Fibroblast of skin of right biceps (primary cell): Measurements from ENCODE around the gene PANX2.

Source experiments
- DNase-seq: peaks from one replicate; pipeline ENCODE4 v3.0.0-alpha.2; 2013

PANX2 gene

GRCh38 chr22:50216055-50216683 lies 45.6 kb downstream of the PANX2 start:
- no peak for DNase-seq

DNA sequence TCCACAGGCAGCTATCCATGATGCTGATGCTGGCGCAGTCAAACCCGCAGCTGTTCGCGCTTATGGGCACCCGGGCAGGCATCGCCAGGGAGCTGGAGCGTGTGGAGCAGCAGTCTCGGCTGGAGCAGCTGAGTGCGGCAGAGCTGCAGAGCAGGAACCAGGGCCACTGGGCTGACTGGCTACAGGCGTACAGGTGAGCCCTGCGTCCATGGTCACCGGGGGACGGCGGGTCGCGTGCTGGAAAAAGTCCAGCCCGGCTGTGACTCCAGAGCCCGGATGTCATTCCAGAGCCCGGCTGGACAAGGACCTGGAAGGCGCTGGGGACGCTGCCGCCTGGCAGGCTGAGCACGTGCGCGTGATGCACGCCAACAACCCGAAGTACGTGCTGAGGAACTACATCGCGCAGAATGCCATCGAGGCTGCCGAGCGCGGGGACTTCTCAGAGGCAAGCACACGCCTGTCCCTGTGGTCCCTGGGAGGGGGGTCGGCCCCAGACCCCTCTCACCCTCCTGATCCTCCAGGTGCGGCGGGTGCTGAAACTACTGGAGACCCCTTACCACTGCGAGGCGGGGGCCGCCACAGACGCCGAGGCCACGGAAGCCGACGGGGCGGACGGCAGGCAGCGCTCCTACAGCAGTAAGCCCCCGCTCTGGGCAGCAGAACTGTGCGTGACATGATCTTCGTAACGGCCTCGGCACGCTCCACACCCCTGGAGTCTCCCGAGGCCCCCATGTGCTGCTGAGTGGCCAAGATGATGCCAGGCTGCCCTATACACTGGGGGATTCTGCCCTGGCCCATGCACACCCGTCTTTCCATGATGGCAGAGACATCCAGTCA lies 46.4 kb downstream of the PANX2 start:
- DNase-seq: no peak

DNA sequence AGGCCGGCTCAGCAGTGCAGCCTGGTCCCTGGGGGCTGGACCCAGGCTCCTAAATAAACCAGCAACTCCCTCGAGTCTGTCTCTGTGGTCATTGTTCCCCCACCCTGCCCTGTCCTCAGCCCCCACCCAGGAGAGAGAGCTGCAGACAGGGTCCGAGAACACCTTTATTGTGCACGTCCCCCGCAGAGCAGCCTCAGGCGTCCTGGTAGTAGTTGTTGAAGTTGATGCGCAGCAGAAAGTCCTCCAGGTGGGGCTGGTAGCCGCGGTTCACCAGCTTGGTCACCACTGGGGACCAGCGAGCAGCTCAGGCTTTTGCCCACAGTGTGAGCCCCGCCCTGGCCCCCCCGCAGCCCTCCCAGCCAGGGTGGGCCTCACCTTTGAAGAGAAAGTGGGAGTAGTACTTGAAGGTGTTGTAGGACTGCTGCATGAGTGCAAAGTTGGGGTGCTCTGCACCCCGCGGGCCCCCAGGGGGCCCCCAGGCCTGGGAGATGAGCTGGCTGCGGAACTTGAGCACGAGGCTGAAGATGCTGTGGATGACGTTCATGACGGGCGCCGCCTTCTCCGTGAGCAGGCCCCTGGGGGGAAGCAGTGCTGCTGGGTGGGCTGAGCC lies 47.1 kb downstream of the PANX2 start:
- DNase-seq: no peak

DNA sequence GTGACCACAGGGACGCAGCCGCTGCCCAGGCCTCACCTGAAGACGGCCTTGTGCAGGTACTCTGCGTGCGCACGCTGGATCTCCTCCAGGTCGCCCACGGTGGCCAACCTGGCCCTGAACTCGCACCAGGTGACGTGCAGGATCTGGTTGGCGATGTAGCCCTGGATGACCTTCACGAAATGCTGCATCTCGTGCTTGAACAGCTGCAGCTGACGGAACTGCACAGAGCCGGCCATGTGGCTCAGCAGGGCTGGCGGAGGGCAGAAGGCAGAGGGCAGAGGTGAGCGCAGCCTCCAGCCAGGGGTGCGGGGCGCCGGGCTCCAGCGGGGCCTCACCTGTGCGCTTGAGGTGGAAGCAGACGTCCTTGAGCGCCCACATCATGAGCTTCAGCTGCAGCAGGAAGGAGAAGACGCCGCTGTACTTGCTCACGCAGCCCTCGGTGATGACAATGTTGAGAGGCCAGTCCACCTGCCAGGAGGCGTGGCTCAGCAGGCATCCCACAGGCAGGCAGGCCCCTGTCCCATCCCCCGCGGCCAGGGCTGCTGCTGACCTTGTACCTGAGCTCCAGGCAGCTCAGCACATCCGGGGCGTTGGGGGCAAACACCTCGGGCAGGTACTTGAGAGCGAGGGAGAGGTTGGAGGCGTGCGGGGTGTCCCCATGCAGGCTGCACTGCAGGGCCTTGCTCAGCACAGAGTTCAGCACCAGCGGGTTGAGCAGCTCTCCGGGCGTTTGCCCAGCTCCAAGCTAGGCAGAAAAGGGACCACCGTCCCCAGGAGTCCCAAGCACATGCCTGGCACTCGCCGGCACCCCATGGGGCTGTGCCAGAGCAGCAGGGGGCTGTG lies 47.8 kb downstream of the PANX2 start:
- no peak for DNase-seq

- DNase-seq: peak; percentile 79
Measured at GRCh38 chr22:50218996-50219727, 48.6 kb downstream of the PANX2 start.

DNA sequence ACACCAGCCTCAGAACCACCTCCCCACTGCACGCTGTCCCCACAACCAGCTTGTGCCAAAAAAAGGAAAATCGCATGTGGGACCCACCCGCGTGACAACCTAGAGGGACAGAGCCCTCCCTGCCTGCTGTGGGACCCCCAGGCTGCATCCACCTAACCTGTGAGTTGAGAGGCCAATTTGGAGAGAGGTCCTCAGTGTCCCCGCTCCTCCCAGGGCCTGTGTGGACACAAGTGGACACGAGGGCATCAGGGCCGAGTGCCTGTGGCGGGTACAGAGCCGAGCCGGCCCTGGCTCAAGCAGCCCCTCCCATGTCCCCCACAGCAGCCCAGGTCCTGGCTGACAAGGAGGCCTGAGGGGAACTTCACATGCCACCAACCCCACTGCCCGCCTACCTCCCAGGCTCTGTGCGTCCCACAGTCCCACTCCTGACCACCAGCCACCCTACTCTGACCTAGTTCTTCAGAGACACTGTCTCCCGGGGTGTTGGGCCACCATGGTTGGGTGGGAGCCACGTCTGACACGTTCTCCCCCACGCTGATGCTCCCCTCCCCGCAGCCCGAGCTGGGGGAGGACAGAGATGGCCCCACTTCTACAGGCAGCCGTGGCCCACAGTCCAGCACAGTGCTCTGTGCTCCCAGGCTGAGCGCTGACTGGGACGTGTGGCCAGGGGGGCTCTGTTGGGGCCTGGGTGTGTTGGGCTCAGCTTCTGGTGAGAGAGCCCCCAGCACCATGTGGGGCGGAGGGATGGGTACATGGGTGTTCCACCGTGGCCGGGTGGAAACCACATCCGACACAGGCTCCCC lies 49.5 kb downstream of the PANX2 start:
- no peak for DNase-seq

DNA sequence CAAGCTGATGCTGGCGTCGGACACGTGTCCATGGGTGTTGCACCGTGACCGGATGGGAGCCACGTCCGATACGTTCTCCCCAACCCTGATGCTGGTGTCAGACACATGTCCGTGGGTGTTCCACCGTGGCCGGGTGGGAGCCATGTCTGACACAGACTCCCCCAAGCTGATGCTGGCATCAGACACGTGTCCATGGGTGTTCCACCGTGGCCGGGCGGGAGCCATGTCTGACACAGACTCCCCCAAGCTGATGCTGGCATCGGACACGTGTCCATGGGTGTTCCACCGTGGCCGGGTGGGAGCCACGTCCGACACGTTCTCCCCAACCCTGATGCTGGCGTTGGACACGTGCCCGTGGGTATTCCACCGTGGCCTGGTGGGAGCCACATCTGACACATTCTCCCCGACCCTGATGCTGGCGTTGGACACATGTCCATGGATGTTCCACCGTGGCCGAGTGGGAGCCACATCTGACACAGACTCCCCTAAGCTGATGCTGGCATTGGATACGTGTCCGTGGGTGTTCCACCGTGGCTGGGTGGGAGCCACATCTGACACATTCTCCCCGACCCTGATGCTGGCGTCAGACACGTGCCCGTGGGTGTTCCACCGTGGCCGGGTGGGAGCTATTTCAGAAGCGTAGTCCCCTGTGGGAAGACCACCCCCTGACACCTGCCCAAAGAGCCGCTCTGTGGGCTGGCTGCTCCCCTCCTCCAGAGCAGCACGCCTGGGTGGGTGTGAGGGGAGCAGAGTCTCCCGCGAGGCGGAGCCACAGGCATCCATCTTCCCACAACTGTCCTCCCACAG lies 50.3 kb downstream of the PANX2 start:
- DNase-seq: no peak

DNA sequence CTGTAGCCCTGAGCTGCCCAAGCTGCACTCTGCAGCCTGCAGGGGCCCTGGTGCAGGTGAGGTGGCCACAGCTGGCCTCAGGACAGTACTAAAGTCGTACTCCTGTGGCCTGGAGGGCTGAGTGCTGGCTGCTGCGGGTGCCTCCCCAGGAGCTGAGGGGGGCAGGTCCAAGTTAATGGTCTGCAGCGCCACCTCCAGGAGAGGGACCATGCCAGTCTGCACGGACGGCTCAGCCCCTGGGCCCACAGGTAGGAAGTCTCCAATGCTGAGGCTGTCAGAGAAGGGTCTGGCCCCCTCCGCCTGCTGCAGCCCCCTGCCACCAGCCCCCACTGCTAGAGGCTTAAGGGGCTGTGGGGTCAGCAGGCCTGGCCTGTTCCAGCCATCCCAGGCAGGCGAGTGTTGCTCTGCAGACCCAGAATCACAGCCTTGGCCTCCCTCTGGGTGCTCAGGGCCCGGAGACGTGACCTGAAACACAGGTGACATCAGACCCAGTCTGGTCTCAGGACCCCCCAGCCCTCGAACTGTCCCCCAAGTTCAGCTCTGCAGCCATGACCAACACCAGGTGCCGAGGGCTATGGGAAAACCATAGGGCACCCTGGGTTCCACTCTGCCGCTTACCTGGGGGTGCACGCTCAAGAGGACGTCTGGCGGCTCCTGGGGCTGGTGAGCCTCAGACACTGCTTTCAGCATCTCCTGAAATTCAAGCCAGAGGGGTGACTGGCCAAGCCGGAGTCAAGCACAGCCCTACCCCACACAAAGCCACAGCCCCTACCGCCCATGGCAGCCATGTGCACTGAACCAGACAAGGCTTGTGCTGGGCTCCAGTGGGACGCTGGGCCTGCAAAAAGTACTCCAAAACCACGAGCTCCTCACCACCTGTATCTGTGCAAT lies 51.1 kb downstream of the PANX2 start:
- DNase-seq: no peak

GRCh38 chr22:50222508-50222907 lies 52.0 kb downstream of the PANX2 start:
- DNase-seq: no peak

DNA sequence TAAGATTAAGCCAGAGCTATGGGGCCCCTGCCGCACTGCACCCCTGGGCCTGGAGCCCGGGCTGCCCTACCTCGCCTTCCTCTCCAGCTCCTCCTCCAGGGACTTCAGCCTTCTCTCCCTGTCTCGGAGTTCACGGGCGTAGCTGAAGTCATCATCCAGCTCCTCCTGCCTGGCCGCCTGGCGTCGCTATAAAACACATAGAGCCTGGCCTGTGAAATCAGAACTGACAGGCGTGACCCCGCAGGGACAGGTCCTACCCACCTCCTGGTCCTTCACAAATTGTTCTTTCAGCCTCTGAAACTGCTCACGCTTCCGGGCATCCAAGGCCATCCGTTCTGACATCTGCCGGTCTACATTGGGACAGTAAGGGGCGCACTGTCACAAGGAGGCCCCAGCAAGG lies 53.5 kb downstream of the PANX2 start:
- DNase-seq: no peak

GRCh38 chr22:50225200-50225969 lies 54.9 kb downstream of the PANX2 start:
- DNase-seq: no peak

- DNase-seq: no peak
Measured at GRCh38 chr22:50226063-50226874, 55.7 kb downstream of the PANX2 start.

DNA sequence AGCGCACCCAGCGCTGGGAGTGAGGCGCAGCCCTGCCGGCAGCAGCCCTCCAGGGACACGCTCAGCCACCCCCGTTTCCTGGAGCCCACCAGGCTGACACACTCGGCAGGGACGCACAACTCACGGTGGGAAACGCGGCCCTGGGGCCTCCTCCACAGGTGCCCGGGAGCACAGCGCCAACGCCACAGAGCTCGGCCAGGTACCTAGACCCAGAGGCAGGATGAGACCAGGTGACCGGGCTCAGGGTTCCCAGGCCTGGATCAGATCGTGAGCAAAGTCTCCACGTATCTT lies 56.3 kb downstream of the PANX2 start:
- DNase-seq: no peak

- DNase-seq: no peak
Measured at GRCh38 chr22:50227579-50228215, 57.2 kb downstream of the PANX2 start.

GRCh38 chr22:50228366-50228765 lies 57.8 kb downstream of the PANX2 start:
- DNase-seq: no peak

DNA sequence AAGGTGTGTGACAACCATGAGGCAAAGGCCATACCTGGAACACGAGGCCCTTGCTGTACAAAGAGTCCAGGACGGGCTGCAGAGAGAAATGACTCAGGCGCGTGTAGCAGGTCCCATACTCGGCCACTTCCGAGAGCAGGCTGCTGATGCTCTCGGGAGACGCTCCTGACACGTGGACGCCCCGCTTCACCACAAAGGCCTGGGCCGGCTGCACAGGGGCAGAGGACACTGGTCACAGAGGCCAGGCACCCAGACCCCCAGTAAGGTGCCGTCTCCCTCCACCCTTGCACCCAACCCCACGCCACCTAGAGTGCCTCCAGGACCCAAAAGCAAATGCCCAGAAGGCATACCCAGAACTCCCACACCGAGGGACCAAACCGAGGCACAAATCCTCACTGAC lies 58.8 kb downstream of the PANX2 start:
- DNase-seq: no peak
